ENCODE results near the gene RPUSD2.

DNA sequence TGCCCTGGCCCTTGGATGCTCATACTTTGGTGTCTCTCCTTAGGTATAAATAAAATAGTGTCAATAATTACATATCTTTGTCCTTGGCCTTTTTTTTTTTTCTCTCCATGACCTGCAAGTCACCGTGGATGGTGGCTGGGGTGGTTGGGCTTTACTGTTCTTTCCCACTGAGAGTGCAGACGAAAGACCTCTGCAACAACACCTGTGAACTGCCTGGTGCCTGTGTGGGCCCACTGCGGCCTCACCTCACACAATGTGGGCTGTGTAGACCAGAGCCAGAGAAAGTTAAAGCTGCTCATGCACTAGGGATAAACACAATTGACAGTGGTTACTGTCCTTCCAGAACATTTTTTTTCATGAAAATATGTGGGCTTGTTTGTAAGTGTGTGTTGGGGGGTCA, 43.2 kb upstream of the RPUSD2 start:
- TF ChIP-seq EZH2 (IDR thresholded peaks at IDR 0.05) (no peak), POLR2AphosphoS5 (IDR thresholded peaks at IDR 0.05; ENCODE audit: borderline replicate concordance, low read depth, low read length) (no peak)

Measured in SK-N-MC (cell line).